GM19043 (cell line): ENCODE measurements around the gene FOXN1.
"Not testable (repeated sequence)": the region's sequence is repeated elsewhere in the genome, so short reads cannot be mapped to it uniquely, and the experiment has no call there.

Source experiments
- ATAC-seq: cut with Tn5 transposase; IDR thresholded peaks from one replicate; pipeline ENCODE4 v1.9.1; 2021; ENCODE audit warnings: low read depth; ENCODE audit not compliant: unreplicated experiment

Gene FOXN1, protein sequence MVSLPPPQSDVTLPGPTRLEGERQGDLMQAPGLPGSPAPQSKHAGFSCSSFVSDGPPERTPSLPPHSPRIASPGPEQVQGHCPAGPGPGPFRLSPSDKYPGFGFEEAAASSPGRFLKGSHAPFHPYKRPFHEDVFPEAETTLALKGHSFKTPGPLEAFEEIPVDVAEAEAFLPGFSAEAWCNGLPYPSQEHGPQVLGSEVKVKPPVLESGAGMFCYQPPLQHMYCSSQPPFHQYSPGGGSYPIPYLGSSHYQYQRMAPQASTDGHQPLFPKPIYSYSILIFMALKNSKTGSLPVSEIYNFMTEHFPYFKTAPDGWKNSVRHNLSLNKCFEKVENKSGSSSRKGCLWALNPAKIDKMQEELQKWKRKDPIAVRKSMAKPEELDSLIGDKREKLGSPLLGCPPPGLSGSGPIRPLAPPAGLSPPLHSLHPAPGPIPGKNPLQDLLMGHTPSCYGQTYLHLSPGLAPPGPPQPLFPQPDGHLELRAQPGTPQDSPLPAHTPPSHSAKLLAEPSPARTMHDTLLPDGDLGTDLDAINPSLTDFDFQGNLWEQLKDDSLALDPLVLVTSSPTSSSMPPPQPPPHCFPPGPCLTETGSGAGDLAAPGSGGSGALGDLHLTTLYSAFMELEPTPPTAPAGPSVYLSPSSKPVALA

DNA sequence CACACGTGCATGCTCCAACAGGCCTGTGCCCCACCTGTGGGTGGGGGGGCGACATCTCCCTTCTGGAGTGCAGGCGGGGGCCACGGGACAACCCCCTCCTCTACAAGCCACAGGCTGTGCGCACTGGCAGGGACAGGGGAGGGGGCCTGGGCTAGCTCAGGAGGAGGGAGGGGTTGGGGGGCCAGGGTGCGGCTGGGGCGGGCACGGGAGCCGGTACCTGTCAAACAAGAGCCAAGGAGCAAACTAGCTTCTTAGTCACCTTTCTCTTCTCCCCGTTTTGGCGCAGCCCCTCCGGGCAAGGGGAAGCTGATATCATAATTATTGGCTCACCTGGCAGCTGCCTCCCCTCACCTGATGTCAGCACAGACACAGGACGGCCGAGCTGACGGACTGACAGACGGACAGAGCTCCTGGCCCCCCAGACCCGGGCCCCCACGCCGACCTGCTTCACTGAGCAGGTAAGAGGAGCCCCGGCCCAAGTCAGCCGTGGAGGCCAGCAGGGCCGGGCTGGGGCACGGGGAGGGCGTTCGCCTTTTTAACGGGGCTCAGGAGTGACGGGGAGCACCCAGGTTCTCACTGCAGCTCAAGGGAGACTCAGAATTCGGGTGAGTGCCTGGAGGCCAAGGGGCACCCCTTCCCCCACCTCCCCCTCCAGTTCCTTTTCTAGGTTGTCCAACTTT lies at the start of gene FOXN1:
Gene FOXN1, plus strand, starts transcription at position 363 of the 680 bp plus-strand sequence. CDS start 17,622 bp downstream, outside the sequence.
- ATAC-seq = no peak

GRCh38 chr17:28457890-28458289 lies 48.3 kb upstream of the FOXN1 start:
- no peak for ATAC-seq

DNA sequence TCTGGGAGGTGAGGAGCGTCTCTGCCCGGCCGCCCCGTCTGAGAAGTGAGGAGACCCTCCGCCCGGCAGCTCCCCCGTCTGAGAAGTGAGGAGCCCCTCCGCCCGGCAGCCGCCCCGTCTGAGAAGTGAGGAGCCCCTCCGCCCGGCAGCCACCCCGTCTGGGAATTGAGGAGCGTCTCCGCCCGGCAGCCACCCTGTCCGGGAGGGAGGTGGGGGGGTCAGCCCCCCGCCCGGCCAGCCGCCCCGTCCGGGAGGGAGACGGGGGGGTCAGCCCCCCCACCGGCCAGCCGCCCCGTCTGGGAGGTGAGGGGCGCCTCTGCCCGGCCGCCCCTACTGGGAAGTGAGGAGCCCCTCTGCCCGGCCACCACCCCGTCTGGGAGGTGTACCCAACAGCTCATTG lies 47.3 kb upstream of the FOXN1 start:
- not testable (repeated sequence) for ATAC-seq

DNA sequence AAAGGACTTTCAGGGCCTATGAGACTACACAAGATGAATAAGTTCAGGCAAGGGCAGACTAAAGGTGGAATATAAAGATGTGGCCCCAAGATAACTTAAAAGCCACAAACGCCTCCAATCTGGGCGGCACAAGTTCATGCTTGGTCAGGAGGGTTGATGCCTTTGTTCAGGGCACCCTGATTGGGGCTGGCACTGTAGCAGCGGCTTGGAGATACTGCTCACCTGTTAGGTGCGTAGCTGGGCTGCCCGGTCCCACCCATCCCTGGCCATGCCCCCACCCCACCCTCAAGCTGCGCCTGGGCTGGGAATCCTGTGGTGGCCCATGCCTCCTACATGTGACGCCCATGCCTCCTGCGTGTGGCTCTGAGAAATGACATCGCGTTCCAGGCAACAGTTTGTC lies 45.2 kb upstream of the FOXN1 start:
- ATAC-seq = no peak

DNA sequence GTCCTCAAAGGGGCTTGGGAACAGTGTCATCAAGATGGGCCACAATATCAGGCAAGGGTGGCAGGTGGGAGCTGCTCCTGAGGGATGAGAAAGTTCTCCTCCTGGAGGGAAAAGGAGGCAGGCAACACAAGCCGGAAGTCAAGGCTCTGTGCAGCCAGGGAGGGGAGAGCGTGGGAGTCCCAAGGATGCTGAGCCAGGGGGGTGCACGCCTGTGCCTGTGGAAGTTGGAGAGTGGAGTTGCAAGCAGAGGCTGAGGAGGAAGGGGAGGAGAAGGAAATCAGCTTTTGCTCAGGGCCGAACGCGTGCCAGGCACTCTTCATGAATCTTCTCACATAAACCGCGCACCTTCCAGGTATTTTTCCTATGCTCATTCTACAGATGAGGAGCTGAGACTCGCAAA lies 40.1 kb upstream of the FOXN1 start:
- no peak for ATAC-seq

DNA sequence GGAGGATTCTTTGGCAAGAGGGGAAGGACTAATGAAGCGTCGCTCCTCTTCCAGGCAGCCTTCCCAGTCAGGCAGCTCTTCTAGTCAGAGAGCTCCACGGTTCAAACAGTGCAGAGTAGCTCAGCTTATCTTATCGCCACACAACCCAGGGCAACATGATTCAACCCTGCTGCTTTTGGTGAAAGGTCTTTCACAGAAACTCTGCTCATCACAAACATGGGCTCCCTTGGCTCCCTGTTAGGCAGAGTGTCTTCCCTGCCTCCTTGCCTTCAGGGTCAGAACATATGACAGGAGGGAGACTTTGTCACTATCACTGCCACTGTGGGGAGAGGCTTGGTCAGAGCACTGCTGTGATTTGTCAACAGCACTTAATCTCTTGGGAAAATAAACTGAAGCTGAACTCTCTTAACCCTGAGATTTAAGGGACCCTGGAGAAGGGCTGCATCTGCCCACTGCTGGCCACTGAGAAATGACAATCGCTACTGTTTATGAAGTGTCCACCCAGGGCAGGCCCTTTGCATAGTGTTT lies 39.6 kb upstream of the FOXN1 start:
- no peak for ATAC-seq

- ATAC-seq = no peak
Observed at GRCh38 chr17:28467456-28468025, 38.6 kb upstream of the FOXN1 start.

DNA sequence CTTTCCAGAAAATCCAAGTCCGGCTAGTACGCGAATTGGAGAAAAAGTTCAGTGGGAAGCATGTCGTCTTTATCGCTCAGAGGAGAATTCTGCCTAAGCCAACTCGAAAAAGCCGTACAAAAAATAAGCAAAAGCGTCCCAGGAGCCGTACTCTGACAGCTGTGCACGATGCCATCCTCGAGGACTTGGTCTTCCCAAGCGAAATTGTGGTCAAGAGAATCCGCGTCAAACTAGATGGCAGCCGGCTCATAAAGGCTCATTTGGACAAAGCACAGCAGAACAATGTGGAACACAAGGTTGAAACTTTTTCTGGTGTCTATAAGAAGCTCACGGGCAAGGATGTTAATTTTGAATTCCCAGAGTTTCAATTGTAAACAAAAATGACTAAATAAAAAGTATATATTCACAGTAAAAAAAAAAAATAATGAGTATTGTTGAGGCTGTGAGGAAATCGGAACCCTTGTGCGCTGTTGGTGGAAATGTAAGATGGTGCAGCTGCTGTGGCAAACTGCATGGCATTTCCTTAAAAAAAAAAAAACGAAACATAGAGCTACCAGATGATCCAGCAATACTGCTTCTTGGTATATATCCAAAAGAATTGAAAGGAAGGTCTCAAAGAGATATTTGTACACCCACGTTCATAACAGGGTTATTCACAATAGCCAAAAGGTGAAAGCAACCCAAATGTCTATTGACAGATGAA lies 38.0 kb upstream of the FOXN1 start:
- ATAC-seq = not testable (repeated sequence)

DNA sequence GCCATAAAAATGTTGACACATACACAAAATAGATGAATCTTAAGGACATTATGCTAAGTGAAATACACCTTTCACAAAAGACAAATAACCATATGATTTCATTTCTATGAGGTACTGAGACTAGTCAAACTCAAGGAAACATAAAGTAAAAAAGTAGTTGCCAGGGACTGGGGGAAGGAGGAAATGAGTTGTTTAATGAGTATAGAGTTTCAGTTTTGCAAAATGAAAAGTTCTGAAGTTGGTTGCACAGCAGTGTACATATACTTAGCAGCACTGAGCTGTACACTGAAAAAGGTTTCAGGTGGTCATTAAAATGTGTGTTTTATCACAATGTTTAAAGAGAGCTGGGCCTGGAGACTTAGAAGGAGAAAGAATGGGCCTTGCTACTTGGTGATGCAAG lies 37.4 kb upstream of the FOXN1 start:
- ATAC-seq = no peak

GRCh38 chr17:28469376-28469775 lies 36.8 kb upstream of the FOXN1 start:
- no peak for ATAC-seq

- no peak for ATAC-seq
Observed at GRCh38 chr17:28470266-28470913, 35.8 kb upstream of the FOXN1 start.

DNA sequence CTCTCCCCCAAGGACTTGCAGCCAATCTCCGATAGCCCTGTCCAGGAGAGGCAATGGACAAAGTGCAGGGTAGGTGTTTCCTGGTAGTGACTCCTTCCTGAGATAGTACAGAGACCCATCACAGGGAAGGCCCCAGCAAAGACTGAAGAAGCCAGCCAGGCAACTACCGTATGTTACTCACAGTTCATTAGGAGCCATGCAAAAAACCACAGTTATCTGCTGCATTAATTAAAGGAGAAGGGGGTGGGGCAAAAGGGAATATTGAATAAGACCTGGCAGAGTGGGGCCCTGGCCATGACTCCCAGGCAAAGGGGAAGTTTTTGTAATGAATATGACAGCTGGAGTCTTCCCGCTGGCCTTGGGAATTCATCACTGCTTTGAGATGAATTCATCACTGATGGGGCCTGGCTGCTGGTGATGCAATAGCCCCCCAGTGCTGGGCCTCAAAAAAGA lies 35.2 kb upstream of the FOXN1 start:
- no peak for ATAC-seq

DNA sequence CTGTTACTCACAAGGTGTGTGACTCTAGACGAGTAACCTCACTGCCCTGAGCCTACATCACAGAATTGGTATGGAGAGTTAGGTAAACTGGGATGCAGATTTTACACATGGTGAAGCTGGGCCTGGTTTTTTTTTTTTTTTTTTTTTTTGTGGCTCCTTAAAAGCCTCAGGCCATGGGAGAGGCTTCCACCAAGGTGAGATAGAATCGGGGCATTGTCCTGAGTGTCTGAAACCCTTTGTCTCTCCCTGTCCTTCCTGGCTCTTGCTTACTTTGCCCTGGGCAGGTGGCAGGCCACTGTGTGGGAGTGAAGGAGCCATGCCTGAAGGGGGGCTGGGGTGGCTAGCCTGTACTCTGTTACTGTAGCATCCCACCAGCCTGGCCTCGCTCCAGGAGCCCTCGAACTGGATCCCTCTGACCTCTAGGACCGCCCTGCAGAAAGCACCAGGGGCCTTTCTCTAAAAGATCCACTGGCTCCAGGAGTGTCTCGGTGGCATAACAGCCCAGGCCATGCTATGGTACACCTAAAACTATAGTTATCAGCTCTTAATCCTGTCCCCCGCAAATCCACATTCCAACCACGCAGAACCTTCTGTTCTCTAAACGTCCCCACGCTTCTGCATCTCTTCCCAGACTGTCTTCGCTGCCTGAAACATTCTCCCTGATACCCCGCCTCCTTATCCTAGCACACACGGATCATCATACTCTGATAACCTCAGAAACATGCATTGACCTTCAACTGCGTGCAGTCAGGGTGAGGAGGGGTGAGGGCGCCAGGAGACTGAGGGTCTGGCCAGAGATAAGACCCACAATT lies 34.4 kb upstream of the FOXN1 start:
- ATAC-seq = no peak

DNA sequence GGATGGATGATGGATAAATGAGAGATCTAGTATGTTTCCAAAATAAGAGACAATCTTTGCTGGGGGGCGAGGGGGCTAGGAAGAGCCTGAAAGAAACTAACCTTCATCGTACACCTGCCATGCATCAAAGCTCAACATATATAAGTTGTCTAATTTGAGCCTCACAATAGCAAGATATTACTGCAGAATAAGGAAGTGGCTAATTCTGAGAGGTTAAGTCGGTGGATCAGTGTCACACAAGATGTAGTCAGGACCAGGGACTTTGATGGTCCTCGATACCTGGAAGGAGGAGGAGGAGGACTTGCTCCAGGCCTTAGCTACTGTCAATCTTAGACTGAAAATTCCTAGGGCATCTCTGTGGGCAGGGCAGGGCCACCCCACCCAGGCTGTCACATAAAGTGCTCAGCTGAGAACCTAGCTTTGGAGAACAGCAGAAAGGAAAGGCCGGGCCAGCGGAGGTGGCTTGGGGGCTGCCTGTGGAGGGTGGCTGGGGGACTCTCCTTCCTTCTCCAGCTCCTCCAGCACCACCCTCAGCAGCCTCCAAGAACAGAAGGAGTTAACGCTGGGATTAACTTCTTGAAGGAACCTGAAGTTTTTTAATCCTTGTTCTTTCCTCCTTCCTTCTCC lies 33.2 kb upstream of the FOXN1 start:
- ATAC-seq = no peak

GRCh38 chr17:28473542-28473941 lies 32.6 kb upstream of the FOXN1 start, which contains the start of gene SLC13A2:
Gene SLC13A2, plus strand, starts transcription at chr17:28473644. Its CDS starts 69 bp downstream, at chr17:28473713.
- no peak for ATAC-seq

DNA sequence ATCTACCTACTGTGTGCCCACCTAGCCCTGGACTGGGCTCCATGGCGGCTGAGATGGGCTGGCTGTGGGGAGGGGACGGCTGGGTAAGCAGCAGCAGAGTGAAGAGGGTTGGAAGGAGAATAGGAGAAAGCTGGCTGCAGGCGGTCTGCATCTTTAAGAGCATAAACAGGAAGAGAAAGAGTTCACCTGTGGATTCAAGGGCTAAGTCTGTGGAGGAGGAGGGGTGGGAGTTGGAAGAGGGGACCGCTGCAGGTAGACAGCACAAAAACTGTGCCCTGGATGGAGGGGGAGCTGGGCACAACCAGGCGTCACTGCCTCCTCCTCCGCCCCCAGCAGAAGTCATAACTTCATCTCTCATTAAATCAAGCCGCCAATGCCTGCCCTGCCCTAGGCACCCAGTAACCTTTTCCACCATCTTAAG lies 32.0 kb upstream of the FOXN1 start:
- ATAC-seq = no peak

DNA sequence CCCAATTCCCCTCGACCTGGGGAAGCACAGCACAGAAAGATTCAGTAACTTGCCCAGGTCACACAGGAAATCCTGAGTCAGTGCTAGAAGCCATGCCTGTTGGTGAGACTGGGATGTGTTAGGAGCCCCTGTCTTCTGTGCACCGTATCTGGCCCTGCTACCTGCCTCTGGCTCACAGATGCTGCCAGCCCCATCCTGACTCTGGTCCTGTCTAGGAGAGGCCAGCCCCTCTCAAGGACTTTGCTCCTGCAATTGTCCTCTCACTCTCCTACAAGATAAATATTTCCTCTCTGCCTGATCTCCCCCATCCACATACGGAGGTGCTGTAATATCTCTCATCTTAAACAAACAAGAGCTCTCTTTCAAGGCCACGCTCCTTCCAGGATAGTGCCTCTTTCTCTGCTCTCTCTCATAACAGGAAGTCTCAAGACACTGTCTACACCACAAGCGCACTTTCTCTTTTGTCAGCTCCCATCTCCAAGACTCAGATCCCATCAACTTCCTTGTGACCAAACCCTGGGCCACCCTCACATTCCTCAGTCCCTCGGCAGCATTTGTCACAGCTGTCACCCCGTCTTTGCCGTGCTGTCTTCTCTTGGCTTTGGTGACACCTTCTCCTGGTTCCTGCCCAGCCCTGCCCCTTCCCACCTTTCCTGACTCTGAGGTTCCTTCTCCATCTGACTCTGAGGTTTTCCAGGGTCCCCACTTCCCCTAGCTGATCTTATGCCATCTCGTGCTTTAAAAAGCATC lies 30.8 kb upstream of the FOXN1 start:
- no peak for ATAC-seq
